ENCODE results near the gene CYBA.

- TF ChIP-seq CTCF (IDR thresholded peaks at IDR 0.05; ENCODE audit: low read length): peak; percentile 9; the same call in 1 of the 2 replicates
- TF ChIP-seq EZH2 (optimal IDR thresholded peaks at IDR 0.05; ENCODE audit: low read depth, low read length): no peak
Measured at GRCh38 chr16:88628512-88628974, 22.3 kb downstream of the CYBA start.

All from MM.1S (cell line).